GM12872 (cell line): Measurements from ENCODE around the gene WDR70.

Experiments used
- CTCF ChIP-seq: IDR thresholded peaks from 3 replicates; pipeline ENCODE4 v1.5.1; 2011; ENCODE audit warnings: low read depth, mild to moderate bottlenecking, low read length, moderate library complexity; ENCODE audit not compliant: insufficient read depth

WDR70 gene

GRCh38 chr5:37582202-37582601 is 203.1 kb downstream of the WDR70 start:
- TF ChIP-seq CTCF = no peak

GRCh38 chr5:37598733-37599132 is 219.6 kb downstream of the WDR70 start:
- TF ChIP-seq CTCF = no peak

GRCh38 chr5:37601163-37601562 is 222.0 kb downstream of the WDR70 start:
- no peak for TF ChIP-seq CTCF

- no peak for TF ChIP-seq CTCF
Measured at GRCh38 chr5:37603072-37603471, 224.0 kb downstream of the WDR70 start.

- no peak for TF ChIP-seq CTCF
Measured at GRCh38 chr5:37604290-37604689, 225.2 kb downstream of the WDR70 start.

GRCh38 chr5:37606148-37606547 is 227.0 kb downstream of the WDR70 start:
- no peak for TF ChIP-seq CTCF

GRCh38 chr5:37606632-37607248 is 227.6 kb downstream of the WDR70 start:
- no peak for TF ChIP-seq CTCF
